GM21619 (cell line): Measurements from ENCODE around the gene OSGEP.

Experiments
- ATAC-seq: cut with Tn5 transposase; IDR thresholded peaks from one replicate; pipeline ENCODE4 v1.9.1; 2021; ENCODE audit not compliant: unreplicated experiment

OSGEP gene

DNA sequence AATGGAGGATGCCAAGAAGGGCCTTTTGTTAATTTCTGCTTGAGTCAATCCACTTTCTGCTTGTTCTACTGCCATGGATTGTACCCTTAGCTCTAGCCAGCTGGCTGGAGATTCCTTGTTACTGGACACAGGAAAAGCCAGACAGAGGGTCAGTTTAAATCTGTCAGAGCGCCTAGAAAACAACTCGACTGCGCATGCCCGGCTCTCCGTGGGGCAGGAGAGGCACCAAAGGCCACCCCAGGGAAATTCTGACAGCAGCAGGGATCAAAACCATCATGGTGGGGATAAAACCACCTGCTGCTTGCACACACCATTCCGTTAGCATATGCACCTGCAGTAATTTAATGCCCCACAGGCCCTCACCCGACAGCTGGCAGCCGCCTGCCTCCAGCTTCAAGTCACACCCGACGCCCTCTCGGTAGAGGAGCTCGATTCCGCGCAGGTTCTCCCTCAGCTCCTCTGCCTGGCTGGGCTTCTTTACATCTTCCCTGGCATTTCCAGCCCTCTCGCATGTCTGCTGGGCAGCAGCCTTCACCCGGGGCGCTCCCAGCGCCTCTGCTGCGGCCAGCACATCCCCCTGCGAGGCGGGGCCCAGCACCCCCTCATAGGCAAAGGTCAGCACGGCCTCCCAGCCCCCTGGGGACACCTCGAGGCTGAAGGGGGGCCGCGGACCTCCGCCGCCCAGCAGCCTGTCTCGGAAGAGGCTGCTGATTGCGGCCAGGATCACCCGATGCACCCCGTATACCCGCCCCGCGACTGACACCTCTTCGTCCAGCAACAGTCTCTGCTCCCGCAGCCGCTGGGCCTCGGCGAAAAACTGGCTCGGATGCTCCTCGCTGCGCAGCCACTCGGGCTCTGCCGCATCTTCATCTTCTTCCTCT, 19.7 kb downstream of the OSGEP start:
- no peak for ATAC-seq

DNA sequence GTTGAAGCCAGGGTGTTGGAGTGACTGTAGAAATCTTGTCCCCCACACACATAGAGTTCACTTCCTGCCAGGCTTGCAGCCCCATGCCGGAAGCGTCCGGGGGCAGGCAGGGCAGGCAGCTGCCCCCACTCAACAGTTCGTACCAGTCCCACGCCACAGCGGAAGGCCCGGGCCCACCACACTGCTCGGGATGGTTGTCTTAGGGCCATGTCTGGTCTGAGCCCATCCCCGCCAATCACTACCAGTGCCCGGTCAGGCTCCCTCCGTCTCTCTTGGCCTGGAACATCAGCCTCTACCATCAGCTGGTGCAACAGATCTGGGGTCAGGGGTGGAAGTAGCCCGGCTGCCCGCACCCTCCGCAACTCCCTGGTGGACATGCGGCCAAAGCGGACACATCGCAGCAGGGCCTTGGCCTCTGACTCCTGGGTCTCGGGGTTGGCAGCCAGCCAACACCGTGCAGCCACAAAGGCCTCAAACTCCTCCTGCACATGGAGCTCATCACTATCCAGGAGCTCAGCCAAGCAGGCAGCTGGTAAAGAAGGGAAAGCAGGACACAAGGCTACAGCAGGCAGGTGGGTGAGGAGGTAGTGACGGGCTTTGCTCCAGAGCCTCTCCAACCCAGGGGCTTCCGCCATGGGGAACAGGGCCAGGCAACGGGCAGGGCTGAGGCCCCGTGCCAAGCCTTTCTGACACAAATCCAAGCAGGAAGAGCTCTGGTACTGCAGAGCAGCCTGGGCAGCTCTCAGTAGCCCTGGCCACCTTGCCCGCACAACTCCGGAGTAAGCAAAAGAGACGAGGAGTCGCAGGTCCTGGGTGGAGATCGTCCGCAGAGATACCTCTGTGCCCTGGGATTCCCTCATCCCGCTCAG, 24.6 kb downstream of the OSGEP start:
- no peak for ATAC-seq

DNA sequence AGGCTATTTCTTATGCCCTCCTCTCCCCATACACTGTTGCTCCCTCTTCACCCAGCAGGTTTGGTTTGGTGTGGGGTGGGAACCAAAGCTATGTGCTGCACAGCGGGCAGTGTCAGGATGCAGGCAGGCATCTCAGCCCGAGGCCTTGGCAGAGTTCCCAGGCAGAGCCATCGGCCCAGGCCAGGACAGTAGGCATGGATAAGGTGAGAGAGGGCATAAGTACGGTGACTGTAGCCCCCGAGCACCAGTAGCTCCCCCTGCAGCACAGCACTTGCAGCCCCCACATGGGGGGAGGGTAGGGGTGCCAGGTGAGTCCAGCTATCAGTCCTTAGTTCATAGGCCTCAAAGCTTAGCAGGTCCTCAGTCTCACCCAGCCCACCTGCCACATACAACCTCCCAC, 25.8 kb downstream of the OSGEP start:
- no peak for ATAC-seq

DNA sequence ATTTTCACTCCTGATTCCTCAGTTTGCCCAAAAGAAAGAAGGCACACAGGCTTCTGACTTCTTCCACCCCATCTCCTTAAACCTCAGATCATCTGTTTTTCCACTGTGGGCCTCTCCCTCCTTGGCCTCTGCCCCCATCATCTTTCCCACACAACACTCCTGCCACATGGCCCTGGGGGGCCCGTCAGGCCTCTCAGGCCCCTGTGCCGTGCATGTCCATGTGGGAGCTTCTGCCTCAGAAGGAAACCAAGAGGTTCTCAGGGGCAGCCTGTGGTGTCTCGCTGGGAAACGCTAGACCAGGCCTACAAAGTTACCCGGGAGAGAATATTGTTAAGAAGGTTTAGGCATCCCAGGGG, 26.6 kb downstream of the OSGEP start:
- ATAC-seq: peak; percentile 37

DNA sequence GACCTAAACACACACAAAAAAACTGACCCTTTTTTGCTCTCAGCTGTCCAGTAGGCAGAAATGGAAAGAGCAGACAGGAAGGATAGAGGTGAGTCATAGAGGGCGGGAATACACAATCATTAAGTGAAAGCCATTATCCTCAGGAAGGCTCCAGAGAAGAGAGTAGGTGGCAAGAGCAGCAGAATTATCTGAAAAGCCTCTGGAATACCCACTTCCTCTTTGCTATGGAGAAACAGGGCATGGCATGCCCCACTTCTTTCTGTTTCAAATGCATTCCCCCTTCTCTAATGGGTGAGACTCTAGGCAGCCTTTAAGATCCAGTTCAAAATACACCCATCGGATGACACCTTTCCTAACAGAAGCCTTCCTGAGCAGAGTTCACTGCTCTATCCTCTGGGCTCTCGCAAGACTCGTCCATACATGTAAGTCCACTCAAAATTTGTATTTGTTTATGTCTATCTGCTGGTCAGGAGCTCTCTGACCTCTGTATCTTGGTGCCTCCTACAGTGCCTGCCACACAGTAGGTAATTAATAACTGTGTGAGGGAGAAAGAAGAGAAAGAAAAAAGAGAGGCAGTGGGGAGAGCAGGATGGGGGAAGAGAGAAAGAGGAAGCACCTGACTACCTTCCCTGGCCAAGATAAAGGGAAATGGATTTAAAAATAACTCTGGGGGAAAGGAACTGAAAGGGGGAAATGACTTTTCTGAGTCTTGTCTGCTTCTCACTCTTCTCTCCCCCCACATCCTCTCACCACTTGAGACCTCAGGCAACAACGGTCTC, 27.2 kb downstream of the OSGEP start:
- ATAC-seq: peak; percentile 77

DNA sequence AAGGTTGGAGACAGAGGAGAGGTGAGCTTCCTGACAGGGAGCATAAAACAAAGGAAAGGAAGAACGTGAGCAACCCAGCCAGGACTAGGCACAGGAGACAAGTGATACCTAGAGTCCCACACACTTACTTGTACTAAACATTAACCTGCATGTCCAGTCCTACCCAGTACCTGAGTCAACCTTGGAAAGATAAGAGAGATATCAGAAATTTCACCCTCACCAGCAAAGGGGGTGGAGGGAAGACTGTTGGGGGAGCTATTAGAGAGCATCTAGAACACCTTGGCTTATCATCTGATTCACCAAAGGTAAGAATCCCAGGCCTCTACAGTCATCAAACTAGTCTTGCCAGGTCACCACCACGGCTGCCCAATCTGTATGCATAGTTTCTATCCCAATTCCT, 29.8 kb downstream of the OSGEP start:
- ATAC-seq: no peak

DNA sequence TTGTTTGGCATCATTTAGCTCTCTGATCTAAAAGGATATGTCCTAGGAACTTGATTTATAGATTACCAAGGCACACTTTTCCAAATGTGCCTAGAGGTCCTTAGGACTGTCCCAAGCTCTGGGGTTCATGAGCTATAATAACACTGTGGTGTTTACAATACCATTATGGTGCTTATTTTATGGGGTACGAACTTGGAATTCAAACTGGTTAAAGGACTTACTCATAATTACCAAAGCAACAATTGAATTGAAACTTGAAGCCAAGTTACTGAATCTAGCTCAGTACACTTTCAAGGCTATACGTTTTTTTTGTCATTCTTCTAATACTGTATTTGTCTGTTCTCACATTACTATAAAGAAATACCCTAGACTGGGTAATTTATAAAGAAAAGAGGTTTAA, 31.7 kb downstream of the OSGEP start:
- ATAC-seq: no peak

DNA sequence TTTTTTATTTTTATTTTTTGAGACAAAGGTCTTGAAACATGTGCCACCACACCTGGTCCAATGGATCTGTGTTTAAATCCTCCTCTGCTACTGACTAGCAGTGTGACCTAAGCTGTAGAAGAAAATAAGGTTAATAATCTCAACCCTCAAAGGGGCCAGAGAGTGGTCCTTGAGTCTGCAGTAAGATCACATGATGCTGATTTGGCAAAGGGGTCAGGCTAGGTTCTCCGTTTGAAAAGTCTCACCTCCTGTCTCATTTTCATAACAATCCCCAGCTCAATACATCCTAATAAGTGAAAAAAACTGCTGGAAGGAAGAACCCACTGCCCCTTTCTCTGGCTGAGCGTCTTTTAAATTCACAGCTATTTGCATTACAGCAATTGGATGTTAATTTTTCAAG, 33.3 kb downstream of the OSGEP start:
- ATAC-seq: no peak

DNA sequence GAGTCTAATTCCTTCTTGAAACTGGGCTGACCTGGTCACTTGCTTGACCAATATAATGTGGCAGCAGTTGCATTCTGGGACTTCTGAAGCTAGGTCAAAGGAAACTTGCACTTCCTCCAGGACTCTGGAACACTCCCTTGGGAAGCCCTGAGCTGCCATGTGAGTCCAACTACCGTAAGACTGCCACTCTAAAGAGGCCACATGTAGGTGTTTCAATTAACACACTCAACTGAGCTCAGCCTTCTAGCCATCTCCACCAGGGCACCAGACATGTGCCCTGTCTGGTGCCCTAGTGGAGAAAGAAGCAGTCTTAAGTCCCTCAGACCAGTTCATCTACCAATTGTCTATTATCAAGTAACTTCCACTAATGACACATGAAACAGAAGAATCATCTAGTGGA, 35.2 kb downstream of the OSGEP start:
- ATAC-seq: no peak

DNA sequence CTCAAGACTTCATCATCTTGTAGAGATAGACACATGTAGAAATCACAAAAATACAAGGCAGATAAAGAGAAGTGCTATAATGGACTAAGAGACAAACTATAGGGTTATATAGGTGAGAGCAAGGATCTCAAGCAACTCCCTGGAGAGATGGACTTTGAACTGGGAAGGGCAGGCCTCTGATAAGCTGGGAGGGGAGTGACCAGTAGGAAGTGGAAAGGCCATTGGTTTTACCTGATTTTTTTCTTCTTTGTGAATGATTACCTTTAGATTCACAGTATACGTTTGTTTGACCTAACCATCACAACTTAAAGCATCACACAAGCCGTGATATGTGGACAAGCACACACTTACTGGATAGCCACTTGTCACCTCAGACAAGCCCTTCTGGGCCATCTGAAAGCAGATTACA, 36.1 kb downstream of the OSGEP start:
- ATAC-seq: no peak

DNA sequence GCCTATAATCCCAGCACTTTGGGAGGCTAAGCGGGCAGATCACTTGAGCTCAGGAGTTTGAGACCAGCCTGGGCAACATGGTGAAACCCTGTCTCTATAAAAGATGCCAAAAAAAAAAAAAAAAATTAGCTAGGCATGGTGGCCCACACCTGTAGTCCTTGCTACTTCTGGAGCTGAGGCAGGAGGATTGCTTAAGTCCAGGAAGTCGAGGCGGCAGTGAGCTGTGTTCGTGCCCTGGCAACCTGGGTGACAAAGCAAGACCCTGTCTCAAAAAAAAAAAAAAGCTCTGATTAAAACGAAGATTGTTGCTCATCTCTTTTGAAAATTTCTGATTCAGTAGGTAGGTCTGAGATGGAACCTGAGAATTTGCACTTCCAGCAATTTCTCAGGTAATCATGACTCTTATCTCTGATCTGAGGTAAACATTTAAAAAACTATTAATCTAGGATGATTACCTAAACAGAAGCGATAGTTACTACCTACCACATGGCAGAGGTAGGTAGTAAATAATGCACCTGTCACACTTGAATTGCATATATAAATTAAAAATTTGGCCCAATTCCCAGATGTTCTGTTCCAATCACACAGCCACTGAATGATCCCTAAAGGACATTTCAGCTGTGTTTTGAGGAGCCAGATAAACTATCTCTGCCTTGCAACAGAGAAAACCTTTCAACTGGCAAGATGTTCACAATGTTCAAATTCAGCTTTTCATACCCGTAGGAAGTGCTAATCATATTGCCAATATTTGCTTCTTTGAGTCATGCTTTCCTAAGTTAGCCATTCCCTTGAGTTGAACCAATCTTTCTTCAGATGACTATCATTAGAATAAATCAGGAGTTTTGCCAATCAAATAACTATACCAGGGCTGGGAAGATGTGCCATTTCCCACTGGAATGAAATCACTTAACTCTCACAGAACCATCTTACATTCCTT, 37.1 kb downstream of the OSGEP start:
- no peak for ATAC-seq

DNA sequence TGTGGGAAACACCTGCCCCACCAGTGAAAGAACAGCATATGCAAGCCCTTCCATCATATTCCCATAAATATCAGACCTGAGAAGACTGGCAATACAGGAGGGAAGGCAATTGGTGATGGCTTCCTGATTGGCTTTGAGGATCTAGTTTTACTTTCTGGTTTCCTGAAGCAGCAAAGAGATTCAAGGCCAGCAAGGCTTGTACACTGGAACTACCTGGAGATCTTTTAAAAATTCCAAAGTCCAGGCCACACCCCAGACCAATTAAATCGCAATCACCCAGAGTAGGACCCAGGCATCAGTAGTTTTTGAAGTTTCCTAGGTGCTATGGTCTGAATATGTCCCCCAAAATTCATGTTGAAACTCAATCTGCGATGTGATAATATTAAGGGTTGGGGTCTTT, 38.4 kb downstream of the OSGEP start:
- no peak for ATAC-seq

DNA sequence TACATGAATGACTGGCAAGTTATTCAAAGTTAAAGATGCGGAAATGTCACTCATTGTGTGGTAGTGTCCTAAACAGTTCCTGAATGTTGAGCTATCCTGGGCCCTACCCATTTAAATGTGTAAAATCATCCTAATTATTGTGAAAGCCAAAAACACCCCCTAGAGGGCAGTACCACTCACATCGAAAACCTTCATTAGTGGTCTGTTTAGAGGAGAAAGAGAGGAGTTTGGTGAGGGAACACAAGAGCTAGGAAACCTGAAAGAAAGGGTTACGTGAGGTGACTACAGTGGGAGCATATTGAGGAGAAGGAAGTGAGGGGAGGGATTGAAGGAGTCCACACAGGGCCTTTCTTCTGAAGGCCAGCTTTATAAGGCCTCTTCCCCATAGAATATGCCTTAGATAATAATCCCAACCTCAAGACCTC, 38.8 kb downstream of the OSGEP start:
- ATAC-seq: no peak

DNA sequence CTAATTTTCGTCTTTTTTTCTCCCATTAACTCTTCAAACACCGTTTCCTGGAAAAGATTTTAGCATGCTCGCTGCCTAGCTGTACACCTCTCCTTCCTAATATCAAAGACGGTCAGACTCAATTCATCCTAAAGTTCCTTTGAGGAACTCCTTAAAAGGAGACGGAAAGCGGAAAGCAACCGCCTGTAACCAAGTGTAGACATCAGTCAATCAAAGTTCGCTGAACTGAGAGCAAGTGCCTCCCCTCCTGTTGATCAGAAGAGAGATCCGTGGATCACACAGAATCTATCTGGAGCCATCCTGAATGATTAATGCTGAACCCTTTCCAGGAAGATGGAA, 40.9 kb downstream of the OSGEP start:
- no peak for ATAC-seq

DNA sequence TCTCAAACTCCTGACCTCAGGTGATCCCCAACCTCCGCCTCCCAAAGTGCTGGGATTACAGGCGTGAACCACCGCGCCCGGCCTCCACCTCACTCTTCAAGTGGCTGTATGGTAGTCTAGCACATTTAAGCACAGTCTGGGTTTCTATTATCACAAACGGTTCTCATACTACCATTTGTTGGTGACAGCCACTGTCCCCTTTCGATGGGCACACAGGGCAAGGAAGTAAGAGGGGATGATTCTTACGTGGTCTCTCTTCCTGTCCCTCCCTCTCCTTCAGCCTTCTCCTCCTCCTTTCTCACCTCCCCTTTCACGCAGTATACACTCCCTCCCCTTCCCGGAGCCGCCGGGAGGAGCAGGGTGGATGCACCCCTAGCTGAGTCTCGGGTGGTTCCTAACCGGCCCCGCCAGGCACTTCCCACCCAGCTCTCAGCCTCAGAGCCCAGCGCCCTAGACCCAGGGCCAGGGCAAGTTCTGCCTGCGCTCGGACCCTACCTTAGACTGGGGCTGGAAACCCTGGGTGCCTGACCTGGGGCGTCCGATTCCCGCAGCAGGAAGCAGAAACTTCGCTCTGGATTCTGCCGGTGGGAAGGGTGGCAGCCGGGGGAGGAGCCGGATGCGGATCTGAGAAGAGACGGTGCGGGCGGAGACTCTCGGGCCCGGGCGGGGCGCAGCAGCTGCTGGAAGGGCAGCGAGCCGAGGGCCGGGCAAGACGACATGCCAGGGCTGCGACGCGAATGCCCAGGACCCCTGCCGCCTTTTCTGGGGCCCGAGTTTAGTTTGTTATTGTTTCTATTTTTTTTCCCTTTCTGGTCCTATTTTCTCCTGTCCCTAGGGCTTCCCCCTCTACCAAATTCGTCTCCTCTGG, 41.5 kb downstream of the OSGEP start, which contains the start of gene TEP1:
Gene TEP1, minus strand, starts transcription at position 626 of the 868 bp plus-strand sequence. CDS start 5,062 bp downstream, outside the sequence.
- peak; percentile 74 for ATAC-seq

DNA sequence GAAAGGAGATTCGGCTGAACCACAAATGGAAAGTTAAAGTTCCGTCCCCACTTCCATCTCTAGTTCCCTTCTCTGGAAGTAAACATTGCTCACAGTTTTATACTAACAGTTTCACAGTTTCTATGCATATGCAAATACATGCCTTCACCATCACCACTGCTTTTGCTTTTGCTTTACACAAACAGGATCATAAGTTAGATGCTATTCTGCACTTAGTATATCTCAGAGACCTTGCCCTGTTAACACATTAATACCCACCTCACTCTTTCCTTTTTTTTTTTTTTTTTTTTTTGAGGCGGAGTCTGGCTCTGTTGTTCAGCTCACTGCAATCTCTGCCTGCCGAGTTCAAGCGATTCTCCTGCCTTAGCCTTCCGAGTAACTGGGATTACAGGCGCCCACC, 42.2 kb downstream of the OSGEP start:
- peak; percentile 52 for ATAC-seq

DNA sequence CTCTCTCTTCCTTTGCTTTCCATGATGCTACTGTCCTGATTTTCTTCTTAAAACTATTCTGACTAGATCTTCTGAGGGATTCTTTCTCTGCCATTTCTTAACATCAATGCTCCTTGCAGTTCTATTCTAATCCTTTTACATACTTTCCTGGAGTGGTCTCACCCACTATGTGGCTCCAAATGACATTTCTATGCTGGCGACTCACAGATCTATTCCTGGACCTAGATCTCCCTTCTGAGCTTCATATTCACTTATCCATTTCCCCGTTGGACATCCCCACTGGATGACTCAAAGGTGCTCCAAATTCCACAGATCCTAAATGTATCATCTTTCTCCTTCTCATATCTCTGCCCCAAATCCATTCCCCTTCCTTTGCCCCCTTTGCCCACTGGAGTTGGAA, 45.4 kb downstream of the OSGEP start:
- ATAC-seq: no peak

DNA sequence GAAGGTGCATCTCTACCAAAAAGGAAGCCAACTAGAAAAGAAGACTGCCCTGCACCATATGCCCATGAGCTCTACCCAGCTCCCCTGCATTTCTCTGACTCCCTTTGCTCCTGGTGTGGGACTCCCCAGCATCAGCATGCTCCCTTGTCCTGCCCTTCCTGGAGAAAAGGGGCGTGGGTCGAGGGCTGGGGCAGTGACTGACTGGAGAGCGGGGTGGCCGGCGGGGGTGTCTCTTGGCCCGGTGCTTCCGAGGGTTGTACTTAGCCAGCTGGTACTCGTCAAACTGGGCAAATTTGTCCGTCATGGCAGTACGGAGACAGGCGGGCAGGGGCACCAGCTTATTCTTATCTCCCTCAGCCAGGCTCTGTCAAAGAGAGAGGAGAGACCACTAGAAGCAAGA, 51.1 kb downstream of the OSGEP start:
- ATAC-seq: no peak

DNA sequence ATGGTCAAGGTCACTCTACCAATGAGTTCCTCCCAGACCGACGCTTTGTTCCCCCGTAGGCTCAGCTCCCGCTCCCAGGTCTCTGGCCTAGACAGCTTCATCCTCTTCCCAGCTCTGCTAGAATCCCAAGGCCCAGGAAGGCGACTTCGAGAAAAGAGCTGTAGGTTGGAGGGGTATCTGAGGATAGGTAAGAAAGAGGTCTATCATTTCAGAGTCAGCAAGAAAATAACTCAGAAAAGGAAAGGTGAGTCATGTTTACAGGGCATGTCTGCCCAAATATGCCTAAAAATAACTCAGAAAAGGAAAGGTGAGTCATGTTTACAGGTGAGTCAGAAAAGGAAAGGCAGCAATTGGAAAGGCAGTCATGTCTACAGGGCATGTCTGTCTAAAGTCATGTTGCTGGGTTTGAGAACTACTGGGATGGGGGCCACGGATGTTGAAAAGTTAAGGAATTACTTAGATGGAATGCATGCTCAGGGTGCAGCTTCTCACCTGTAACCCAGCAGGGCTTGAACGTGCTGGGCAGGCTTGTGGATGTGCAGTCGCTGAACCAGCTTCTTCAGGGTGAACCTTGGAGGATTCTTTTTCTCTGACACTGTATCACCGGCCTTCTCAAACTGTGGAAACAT, 53.5 kb downstream of the OSGEP start:
- no peak for ATAC-seq
